ENCODE data around the gene KCNK1. TPM values are rescaled to one million over a fixed set of nuclear protein-coding genes. Genes with fewer than 3 reads are reported as not detected.
A peak's percentile ranks its signal among the peaks of the same experiment; 100 is the strongest.

KCNK1 gene
- total and polyA plus RNA-seq, 12 donors = 2.5 to 29.5 (median 14.1) TPM

- no peaks in the 10 kb centered on the region for H3K9me3 ChIP-seq
- H3K27ac ChIP-seq = no peak overlapping the region
- no peaks in the 10 kb centered on the region for H3K27me3 ChIP-seq
- no peak overlapping the region for H3K4me3 ChIP-seq
- 62 to 70% methylated on average over 3 of the region's 3 CpGs for WGBS, 2 donors
- intact Hi-C loops (cut with DNase I) = no loop called here
- H3K4me1 ChIP-seq = peaks cover 0 to 11% (median 3%) of the 10 kb centered on the region in 9 donors
- ATAC-seq (no peak), DNase-seq (no peak)
- no peak for TF ChIP-seq CTCF (IDR thresholded peaks at IDR 0.05)
- no peaks in the 10 kb centered on the region for H3K36me3 ChIP-seq
Observed at GRCh38 chr1:233689748-233690254, 75.9 kb downstream of the KCNK1 start.

GRCh38 chr1:233695901-233696300 is 82.0 kb downstream of the KCNK1 start:
- DNase-seq = no peak
- intact Hi-C loops (cut with DNase I) = no loop called here
- no peak overlapping the region for H3K4me3 ChIP-seq
- TF ChIP-seq CTCF (IDR thresholded peaks at IDR 0.05) = no peak
- ATAC-seq = no peak
- H3K27ac ChIP-seq = peak overlapping the region in 1 of 10 donors; percentile 85
- peaks cover 0 to 21% (median 5%) of the 10 kb centered on the region in 11 donors for H3K9me3 ChIP-seq
- H3K27me3 ChIP-seq = no peaks in the 10 kb centered on the region
- no peaks in the 10 kb centered on the region for H3K36me3 ChIP-seq
- peaks cover 0 to 5% (median 0%) of the 10 kb centered on the region in 9 donors for H3K4me1 ChIP-seq

GRCh38 chr1:233700338-233700737 is 86.4 kb downstream of the KCNK1 start:
- intact Hi-C loops (cut with DNase I) = loop anchor here in 1 of 10 donors (10.0 kb wide), 1 partner anchor 86 kb away; the partner anchor contains the start of gene KCNK1
- H3K27me3 ChIP-seq = no peaks in the 10 kb centered on the region
- no peak for TF ChIP-seq CTCF (IDR thresholded peaks at IDR 0.05)
- H3K4me3 ChIP-seq = no peak overlapping the region
- H3K4me1 ChIP-seq = peaks cover 0 to 5% (median 0%) of the 10 kb centered on the region in 9 donors
- peak; percentile 46 to 93 (median 70) for ATAC-seq
- no peak for DNase-seq
- H3K9me3 ChIP-seq = peaks cover 0 to 21% (median 5%) of the 10 kb centered on the region in 11 donors
- H3K36me3 ChIP-seq = no peaks in the 10 kb centered on the region
- peak overlapping the region in 3 of 10 donors; percentile 7 to 35 (median 8) for H3K27ac ChIP-seq
- 67 to 69% methylated on average over 2 of the region's 2 CpGs for WGBS, 2 donors

- Histone ChIP-seq H3K4me1 (peaks cover 0 to 17% (median 10%) of the 10 kb centered on the region in 9 donors), H3K27ac (no peak overlapping the region), H3K27me3 (no peaks in the 10 kb centered on the region), H3K4me3 (no peak overlapping the region), H3K36me3 (no peaks in the 10 kb centered on the region), H3K9me3 (no peaks in the 10 kb centered on the region)
- DNase-seq = no peak
- 67 to 76% methylated on average over 6 of the region's 6 CpGs for WGBS, 2 donors
- intact Hi-C loops (cut with DNase I) = loop anchor here in 1 of 10 donors (10.0 kb wide), 1 partner anchor 90 kb away; the partner anchor contains the start of gene KCNK1
- TF ChIP-seq CTCF (IDR thresholded peaks at IDR 0.05) = no peak
- ATAC-seq = no peak
Observed at GRCh38 chr1:233704170-233704897, 90.4 kb downstream of the KCNK1 start.
